Endothelial cell of umbilical vein (primary cell): ENCODE data around the gene SMAD2. TPM values are rescaled to one million over a fixed set of nuclear protein-coding genes. Genes with fewer than 3 reads are reported as not detected.

Experiments
- BruUV-seq: library from RNA; stranded (reverse); fragments of 400-500 nt; replicated peaks from 2 replicates; lab custom pipeline; 2021; lab: Mats Ljungman, UMichigan
- CTCF ChIA-PET: fragments of 300-600, 350-600 bp; sonication (Branson Sonifier 250); formaldehyde crosslinking; loops from one replicate; lab custom pipeline; 2021; ENCODE audit warnings: antibody characterized with exemption, inconsistent platforms; lab: Charles Lee
- POLR2A ChIA-PET: fragments of 300-600, 350-600 bp; sonication (Branson Sonifier 250); formaldehyde crosslinking; loops from one replicate; lab custom pipeline; 2021; ENCODE audit warnings: antibody characterized with exemption, inconsistent platforms; lab: Charles Lee
- DNase-seq: peaks from one replicate; pipeline ENCODE4 v3.0.0-alpha.2; 2011; ENCODE audit warnings: low read depth, low spot score
- FAIRE-seq: peaks from 2 replicates; lab custom pipeline; 2011; peaks lifted over from hg19 to GRCh38; lab: Jason Lieb, UNC
- H2AFZ ChIP-seq: 2 replicates; pipeline ENCODE4 v1.6.0; 2012; ENCODE audit warnings: low read depth, low read length, control low read depth, inconsistent platforms
- H3K27ac ChIP-seq: 2 replicates; pipeline ENCODE4 v1.5.1; 2011; ENCODE audit warnings: low read depth, mild to moderate bottlenecking, control low read depth, low read length, moderate library complexity; ENCODE audit not compliant: insufficient read depth
- H3K27me3 ChIP-seq, 2 experiments: 2 replicates each; pipeline versions ENCODE4 v1.6.0 to v1.6.1; 2011; ENCODE audit warnings: low read length in 2 of 2, mixed read lengths in 1 of 2; ENCODE audit not compliant: control insufficient read depth in 2 of 2, insufficient read depth in 2 of 2
- H3K36me3 ChIP-seq, 2 experiments: 2 replicates in 1 of 2; 3 replicates in 1 of 2; pipeline ENCODE4 v1.5.1; 2011; ENCODE audit warnings: low read length in 2 of 2, mild to moderate bottlenecking in 1 of 2, moderate library complexity in 1 of 2; ENCODE audit not compliant: control insufficient read depth in 2 of 2, insufficient read depth in 2 of 2; ENCODE audit errors: extremely low read depth in 1 of 2
- H3K4me1 ChIP-seq: 3 replicates; pipeline ENCODE4 v1.5.1; 2011; ENCODE audit warnings: mild to moderate bottlenecking, low read length; ENCODE audit not compliant: control insufficient read depth, insufficient read depth; ENCODE audit errors: extremely low read depth
- H3K4me2 ChIP-seq: 2 replicates; pipeline ENCODE4 v1.6.1; 2011; ENCODE audit warnings: low read length, control low read depth, mixed read lengths; ENCODE audit not compliant: insufficient read depth
- H3K4me3 ChIP-seq, 3 experiments: fragments of 200-600 bp in 1 of 3; sonication (generic), shearing (Covaris generic) in 1 of 3; replicated peaks in 1 of 3; 2 replicates each; pipeline ENCODE4 v1.5.1; 2011 to 2016; ENCODE audit warnings: control low read depth in 3 of 3, low read length in 3 of 3, mild to moderate bottlenecking in 2 of 3, inconsistent platforms in 1 of 3, low read depth in 1 of 3, moderate library complexity in 1 of 3; ENCODE audit not compliant: insufficient read depth in 1 of 3
- H3K79me2 ChIP-seq: 2 replicates; pipeline ENCODE4 v1.6.0; 2012; ENCODE audit warnings: low read length, inconsistent platforms; ENCODE audit not compliant: control insufficient read depth, insufficient read depth
- H3K9ac ChIP-seq: replicated peaks from 2 replicates; pipeline ENCODE3; 2011; ENCODE audit warnings: low read length, control low read depth; ENCODE audit not compliant: insufficient read depth; ENCODE audit errors: extremely low read depth
- H3K9me1 ChIP-seq: replicated peaks from 3 replicates; pipeline ENCODE4 v1.6.0; 2011; ENCODE audit warnings: mild to moderate bottlenecking, low read length; ENCODE audit not compliant: control insufficient read depth, insufficient read depth; ENCODE audit errors: extremely low read depth
- H3K9me3 ChIP-seq: replicated peaks from 2 replicates; pipeline ENCODE4 v1.5.1; 2012; ENCODE audit warnings: low read length, inconsistent platforms; ENCODE audit not compliant: control insufficient read depth, insufficient read depth
- H4K20me1 ChIP-seq: replicated peaks from 2 replicates; pipeline ENCODE3; 2011; ENCODE audit warnings: mild to moderate bottlenecking, low read length; ENCODE audit not compliant: control insufficient read depth, insufficient read depth; ENCODE audit errors: extremely low read depth
- CTCF ChIP-seq, 2 donors: IDR thresholded peaks; 1 replicate in 1 of 2; 2 replicates in 1 of 2; pipeline ENCODE4 v1.5.1; 2011; ENCODE audit warnings: low read length in 2 of 2, mild to moderate bottlenecking in 2 of 2, moderate library complexity in 2 of 2, control low read depth in 1 of 2, inconsistent platforms in 1 of 2, low read depth in 1 of 2; ENCODE audit not compliant: insufficient read depth in 1 of 2; ENCODE audit errors: extremely low read depth in 1 of 2
- FOS ChIP-seq: IDR thresholded peaks from 2 replicates; pipeline ENCODE4 v1.6.1; 2011; ENCODE audit warnings: mild to moderate bottlenecking, low read length, moderate library complexity, borderline replicate concordance; ENCODE audit not compliant: insufficient read depth
- GATA2 ChIP-seq: IDR thresholded peaks from 2 replicates; pipeline ENCODE4 v1.7.0; 2011; ENCODE audit warnings: low read depth, mild to moderate bottlenecking, moderate library complexity, mixed read lengths, low read length; ENCODE audit not compliant: insufficient read length, insufficient read depth
- JUN ChIP-seq: IDR thresholded peaks from 2 replicates; pipeline ENCODE4 v1.6.1; 2011; ENCODE audit warnings: borderline replicate concordance, low read depth; ENCODE audit not compliant: insufficient read length, insufficient read depth
- MAX ChIP-seq: IDR thresholded peaks from 2 replicates; pipeline ENCODE4 v1.6.1; 2011; ENCODE audit not compliant: insufficient read depth, insufficient read length
- POLR2A ChIP-seq: IDR thresholded peaks from 2 replicates; pipeline ENCODE4 v1.6.1; 2012; ENCODE audit warnings: low read depth, mild to moderate bottlenecking, control low read depth, low read length
- POLR2AphosphoS5 ChIP-seq: IDR thresholded peaks from 2 replicates; pipeline ENCODE4 v1.6.1; 2012; ENCODE audit warnings: low read depth, mild to moderate bottlenecking, control low read depth, low read length, moderate library complexity; ENCODE audit not compliant: insufficient read depth
- dilution Hi-C: fragments of 300-500 bp; cut with MboI; formaldehyde crosslinking; loops from one replicate; pipeline ENCODE4 v1.15.0; 2019; ENCODE audit warnings: low sequenced_read_pairs; ENCODE audit not compliant: extremely low pct_ligation_motif_present
- intact Hi-C: fragments of 100-400 bp; cut with micrococcal nuclease; formaldehyde crosslinking; loops from one replicate; pipeline ENCODE4 v1.10.0; 2022
- polyA plus RNA-seq, 4 experiments: library from polyadenylated mRNA; depleted of rRNA in 3 of 4; stranded (reverse) in 3 of 4; unstranded in 1 of 4; fragments of >200 nt; gene quantifications; 2 replicates each; pipeline versions ENCODE4 v1.2.1 to v1.2.3, GENCODE V29; 2011 to 2012; ENCODE audit warnings: missing spikeins in 1 of 4
- total RNA-seq: library from RNA; stranded (reverse); gene quantifications from 2 replicates; pipeline ENCODE4 v1.2.3, GENCODE V29; 2021

Gene SMAD2
- total and polyA plus RNA-seq, 2 donors (not counting 3 experiments of a cell fraction or from before 2014, with no cell fraction given) = 40.3 to 123 TPM

GRCh38 chr18:47953471-47953931 lies 23.0 kb upstream of the SMAD2 start:
- Histone ChIP-seq H3K79me2 (no peaks in the 10 kb centered on the region), H3K4me2 (no peak overlapping the region), H3K27me3 (peaks cover 7 to 12% of the 10 kb centered on the region in 2 experiments), H4K20me1 (no peaks in the 10 kb centered on the region), H3K4me3 (no peak overlapping the region), H2AFZ (peak overlapping the region; percentile 10), H3K27ac (no peak overlapping the region), H3K36me3 (no peaks in the 10 kb centered on the region), H3K9ac (no peak overlapping the region), H3K9me1 (no peaks in the 10 kb centered on the region), H3K4me1 (no peaks in the 10 kb centered on the region), H3K9me3 (no peaks in the 10 kb centered on the region)
- BruUV-seq = no TSS peak
- intact Hi-C loops = no loop called here
- DNase-seq (peak; percentile 34), FAIRE-seq (no peak)
- dilution Hi-C loops = no loop called here
- ChIA-PET CTCF (interaction anchor here (0.6 kb wide), 1 partner anchor 22 kb away, joined by 3 read pairs; no protein-coding TSS in a partner anchor), POLR2A (no interaction called here)
- TF ChIP-seq JUN (no peak), MAX (no peak), POLR2A (no peak), FOS (no peak), CTCF (IDR thresholded peaks at IDR 0.05; ENCODE audit: extremely low read depth in 1 of 2, insufficient read depth in 1 of 2, low read depth in 1 of 2, low read length in 2 of 2) (no peak), POLR2AphosphoS5 (no peak), GATA2 (no peak)
